ENCODE measurements around the gene S100A11. TPM values are rescaled to one million over a fixed set of nuclear protein-coding genes. Genes with fewer than 3 reads are reported as not detected.

Gene S100A11
- polyA plus RNA-seq, 1 of the 3 experiments (the other 2 are of a cell fraction), result 736 TPM

DNA sequence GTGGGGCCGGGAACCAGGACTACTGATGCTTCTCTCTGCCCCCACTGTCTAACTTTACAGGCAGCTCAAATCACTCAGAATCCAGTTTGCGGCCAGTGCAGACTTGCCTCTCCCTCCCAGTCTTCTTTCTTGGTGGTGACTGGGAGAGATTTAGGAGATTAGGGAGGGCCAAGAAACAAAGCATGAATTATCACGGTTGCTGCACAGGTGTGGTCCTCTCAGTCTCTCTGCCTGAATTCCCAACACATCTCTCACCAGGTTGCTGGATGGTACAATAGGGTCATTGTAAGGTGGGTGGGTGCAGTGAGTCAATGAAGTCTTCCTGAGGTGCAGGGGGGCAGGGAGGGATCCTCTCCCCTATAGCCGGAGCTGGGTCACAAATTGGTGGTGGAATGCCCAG, 12.6 kb downstream of the S100A11 start:
- no peaks in the 10 kb centered on the region for H3K9me3 ChIP-seq
- peaks cover 50% of the 10 kb centered on the region; the same call in 1 of the 2 replicates for H3K27me3 ChIP-seq (ENCODE audit: insufficient read depth)
- no peaks in the 10 kb centered on the region for H3K9me2 ChIP-seq
- H3K36me3 ChIP-seq (replicated peaks in 1 of 2; ENCODE audit: control insufficient read depth in 1 of 2, insufficient read depth in 2 of 2, low read length in 1 of 2), result no peaks in the 10 kb centered on the region
- no peak overlapping the region for H3K27ac ChIP-seq (ENCODE audit: low read depth in 2 of 2, low read length in 1 of 2)
- peaks cover 8% of the 10 kb centered on the region for H3F3A ChIP-seq (replicated peaks; ENCODE audit: insufficient read depth)
- WGBS (ENCODE audit: low lambda C conversion rate), result 26% methylated on average over 4 of the region's 4 CpGs
- no peak overlapping the region for H3K4me2 ChIP-seq
- H2AFZ ChIP-seq (ENCODE audit: low read depth), result no peak overlapping the region
- CTCF ChIA-PET, result interaction anchor here (2.2 kb wide), 1 partner anchor 10 kb away, joined by 6 read pairs; no protein-coding TSS in a partner anchor
- no peak for DNase-seq
- H3K4me3 ChIP-seq (ENCODE audit: low read depth in 2 of 2, low read length in 1 of 2), result no peak overlapping the region
- no peaks in the 10 kb centered on the region for H4K20me1 ChIP-seq (ENCODE audit: insufficient read depth)
- no peak overlapping the region for H3K9ac ChIP-seq
- no peak for TF ChIP-seq SMC3 (IDR thresholded peaks at IDR 0.05; ENCODE audit: low read depth, low read length)
- TF ChIP-seq NRF1 (IDR thresholded peaks at IDR 0.05; ENCODE audit: low read depth, low read length), result no peak
- TF ChIP-seq, protein P1, sequence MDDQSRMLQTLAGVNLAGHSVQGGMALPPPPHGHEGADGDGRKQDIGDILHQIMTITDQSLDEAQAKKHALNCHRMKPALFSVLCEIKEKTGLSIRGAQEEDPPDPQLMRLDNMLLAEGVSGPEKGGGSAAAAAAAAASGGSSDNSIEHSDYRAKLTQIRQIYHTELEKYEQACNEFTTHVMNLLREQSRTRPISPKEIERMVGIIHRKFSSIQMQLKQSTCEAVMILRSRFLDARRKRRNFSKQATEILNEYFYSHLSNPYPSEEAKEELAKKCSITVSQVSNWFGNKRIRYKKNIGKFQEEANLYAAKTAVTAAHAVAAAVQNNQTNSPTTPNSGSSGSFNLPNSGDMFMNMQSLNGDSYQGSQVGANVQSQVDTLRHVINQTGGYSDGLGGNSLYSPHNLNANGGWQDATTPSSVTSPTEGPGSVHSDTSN (IDR thresholded peaks at IDR 0.05), result no peak
- TF ChIP-seq TCF12 (IDR thresholded peaks at IDR 0.05), result no peak
- no peak for TF ChIP-seq FOXM1 (IDR thresholded peaks at IDR 0.05; ENCODE audit: low read depth)
- TF ChIP-seq TAF1 (IDR thresholded peaks at IDR 0.05; ENCODE audit: borderline replicate concordance, low read depth, low read length), result no peak
- TF ChIP-seq, protein P2, sequence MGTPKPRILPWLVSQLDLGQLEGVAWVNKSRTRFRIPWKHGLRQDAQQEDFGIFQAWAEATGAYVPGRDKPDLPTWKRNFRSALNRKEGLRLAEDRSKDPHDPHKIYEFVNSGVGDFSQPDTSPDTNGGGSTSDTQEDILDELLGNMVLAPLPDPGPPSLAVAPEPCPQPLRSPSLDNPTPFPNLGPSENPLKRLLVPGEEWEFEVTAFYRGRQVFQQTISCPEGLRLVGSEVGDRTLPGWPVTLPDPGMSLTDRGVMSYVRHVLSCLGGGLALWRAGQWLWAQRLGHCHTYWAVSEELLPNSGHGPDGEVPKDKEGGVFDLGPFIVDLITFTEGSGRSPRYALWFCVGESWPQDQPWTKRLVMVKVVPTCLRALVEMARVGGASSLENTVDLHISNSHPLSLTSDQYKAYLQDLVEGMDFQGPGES (IDR thresholded peaks at IDR 0.05; ENCODE audit: low read depth, low read length), result no peak
- TF ChIP-seq RFX5 (IDR thresholded peaks at IDR 0.05; ENCODE audit: low read length), result no peak
- TF ChIP-seq MEF2A (IDR thresholded peaks at IDR 0.05; ENCODE audit: borderline replicate concordance, low read depth), result no peak
- no peak for TF ChIP-seq SIN3A (IDR thresholded peaks at IDR 0.05; ENCODE audit: borderline replicate concordance, low read depth, low read length)
- no peak for TF ChIP-seq CHD2 (IDR thresholded peaks at IDR 0.05; ENCODE audit: low read length, partially characterized antibody)
- no peak for TF ChIP-seq ELF1 (IDR thresholded peaks at IDR 0.05)
- TF ChIP-seq, protein P3, sequence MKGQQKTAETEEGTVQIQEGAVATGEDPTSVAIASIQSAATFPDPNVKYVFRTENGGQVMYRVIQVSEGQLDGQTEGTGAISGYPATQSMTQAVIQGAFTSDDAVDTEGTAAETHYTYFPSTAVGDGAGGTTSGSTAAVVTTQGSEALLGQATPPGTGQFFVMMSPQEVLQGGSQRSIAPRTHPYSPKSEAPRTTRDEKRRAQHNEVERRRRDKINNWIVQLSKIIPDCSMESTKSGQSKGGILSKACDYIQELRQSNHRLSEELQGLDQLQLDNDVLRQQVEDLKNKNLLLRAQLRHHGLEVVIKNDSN (IDR thresholded peaks at IDR 0.05; ENCODE audit: borderline replicate concordance, low read depth), result no peak
- TF ChIP-seq MXI1 (IDR thresholded peaks at IDR 0.05; ENCODE audit: low read depth, low read length), result no peak
- TF ChIP-seq RAD21 (IDR thresholded peaks at IDR 0.05; ENCODE audit: low read length), result no peak
- no peak for TF ChIP-seq CTCF (IDR thresholded peaks at IDR 0.05)
- TF ChIP-seq JUND (IDR thresholded peaks at IDR 0.05), result no peak
- TF ChIP-seq NFIC (IDR thresholded peaks at IDR 0.05; ENCODE audit: borderline replicate concordance), result no peak
- TF ChIP-seq, protein P4, sequence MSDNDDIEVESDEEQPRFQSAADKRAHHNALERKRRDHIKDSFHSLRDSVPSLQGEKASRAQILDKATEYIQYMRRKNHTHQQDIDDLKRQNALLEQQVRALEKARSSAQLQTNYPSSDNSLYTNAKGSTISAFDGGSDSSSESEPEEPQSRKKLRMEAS (IDR thresholded peaks at IDR 0.05; ENCODE audit: low read depth), result no peak
- 0 out of 4 replicates have a peak, but pooled peaks cover 0 to 2% of the 10 kb centered on the region in 2 experiments for H3K4me1 ChIP-seq (ENCODE audit: control insufficient read depth in 1 of 2, insufficient read depth in 2 of 2, low read depth in 1 of 2, low read length in 1 of 2)
- POLR2A ChIA-PET, result no interaction called here
- H3K79me2 ChIP-seq (ENCODE audit: insufficient read depth), result no peaks in the 10 kb centered on the region
